Peyer's patch (tissue), 4 donors: ENCODE measurements around the gene SIX3.

Experiments used
- CTCF ChIP-seq, 6 experiments: fragments of 450-650 bp in 4 of 6; fragments of 200-600 bp in 2 of 6; sonication (generic) in 1 of 6; IDR thresholded peaks; one replicate each; pipeline ENCODE4 v1.5.1; 2017 to 2019; ENCODE audit warnings: antibody characterized with exemption in 6 of 6, mild to moderate bottlenecking in 3 of 6, moderate library complexity in 1 of 6
- POLR2A ChIP-seq, 2 donors: fragments of 450-650 bp; IDR thresholded peaks; one replicate each; pipeline ENCODE4 v1.5.1; 2017; ENCODE audit warnings: antibody characterized with exemption in 2 of 2, mild to moderate bottlenecking in 2 of 2, moderate library complexity in 2 of 2

- TF ChIP-seq POLR2A (IDR thresholded peaks at IDR 0.05) (no peak), CTCF (IDR thresholded peaks at IDR 0.05) (no peak)
These were observed 2.8 kb downstream of the SIX3 start for GRCh38 chr2:44944102-44944951.
